ENCODE data around the gene MAPK8. TPM values are rescaled to one million over a fixed set of nuclear protein-coding genes. Genes with fewer than 3 reads are reported as not detected.

Gene MAPK8
- total RNA-seq, 1 experiment from 2014 or later, result 67.5 TPM

GRCh38 chr10:48292616-48293015 is 13.9 kb upstream of the MAPK8 start:
- Histone ChIP-seq H3K27ac (no peak overlapping the region), H3K9me2 (ENCODE audit: insufficient read depth) (no peaks in the 10 kb centered on the region), H3K9me3 (ENCODE audit: insufficient read depth, low read depth) (no peaks in the 10 kb centered on the region), H3F3A (ENCODE audit: insufficient read depth, low read depth) (peaks cover 4% of the 10 kb centered on the region; the same call in 1 of the 2 replicates), H3K4me1 (replicated peaks; ENCODE audit: insufficient read depth) (peaks cover 11% of the 10 kb centered on the region), H3K36me3 (ENCODE audit: low read depth) (no peaks in the 10 kb centered on the region), H3K4me2 (no peak overlapping the region), H2AFZ (no peak overlapping the region), H3K79me2 (ENCODE audit: low read depth) (no peaks in the 10 kb centered on the region), H3K27me3 (ENCODE audit: insufficient read depth, low read depth) (no peaks in the 10 kb centered on the region), H4K20me1 (ENCODE audit: insufficient read depth) (no peaks in the 10 kb centered on the region), H3K4me3 (no peak overlapping the region)
- no peak for DNase-seq
- ChIA-PET CTCF (no interaction called here), POLR2A (ENCODE audit: unreplicated experiment) (no interaction called here)
- TF ChIP-seq EZH2 (IDR thresholded peaks at IDR 0.05; ENCODE audit: low read depth), result no peak
- no peak for TF ChIP-seq CTCF (conservative IDR thresholded peaks at IDR 0.05)
- intact Hi-C loops (cut with micrococcal nuclease; ENCODE audit: unreplicated experiment), result no loop called here
- no TSS peak for BruUV-seq (replicated peaks)

GRCh38 chr10:48294431-48294830 is 12.0 kb upstream of the MAPK8 start:
- Histone ChIP-seq H3K4me3 (no peak overlapping the region), H3K9me3 (ENCODE audit: insufficient read depth, low read depth) (no peaks in the 10 kb centered on the region), H3K27ac (no peak overlapping the region), H3K4me2 (no peak overlapping the region), H3K79me2 (ENCODE audit: low read depth) (no peaks in the 10 kb centered on the region), H4K20me1 (ENCODE audit: insufficient read depth) (no peaks in the 10 kb centered on the region), H3K27me3 (ENCODE audit: insufficient read depth, low read depth) (no peaks in the 10 kb centered on the region), H3F3A (ENCODE audit: insufficient read depth, low read depth) (no peaks in the 10 kb centered on the region), H3K9me2 (ENCODE audit: insufficient read depth) (no peaks in the 10 kb centered on the region), H3K4me1 (replicated peaks; ENCODE audit: insufficient read depth) (no peaks in the 10 kb centered on the region), H3K36me3 (ENCODE audit: low read depth) (no peaks in the 10 kb centered on the region), H2AFZ (no peak overlapping the region)
- POLR2A ChIA-PET (ENCODE audit: unreplicated experiment), result no interaction called here
- no TSS peak for BruUV-seq (replicated peaks)
- CTCF ChIA-PET, result interaction anchor here (0.6 kb wide), 2 partner anchors 13 to 361 kb away, joined by 4 read pairs; no protein-coding TSS in a partner anchor
- DNase-seq, result no peak
- TF ChIP-seq EZH2 (IDR thresholded peaks at IDR 0.05; ENCODE audit: low read depth), result no peak
- TF ChIP-seq CTCF (conservative IDR thresholded peaks at IDR 0.05), result no peak
- intact Hi-C loops (cut with micrococcal nuclease; ENCODE audit: unreplicated experiment), result no loop called here

DNA sequence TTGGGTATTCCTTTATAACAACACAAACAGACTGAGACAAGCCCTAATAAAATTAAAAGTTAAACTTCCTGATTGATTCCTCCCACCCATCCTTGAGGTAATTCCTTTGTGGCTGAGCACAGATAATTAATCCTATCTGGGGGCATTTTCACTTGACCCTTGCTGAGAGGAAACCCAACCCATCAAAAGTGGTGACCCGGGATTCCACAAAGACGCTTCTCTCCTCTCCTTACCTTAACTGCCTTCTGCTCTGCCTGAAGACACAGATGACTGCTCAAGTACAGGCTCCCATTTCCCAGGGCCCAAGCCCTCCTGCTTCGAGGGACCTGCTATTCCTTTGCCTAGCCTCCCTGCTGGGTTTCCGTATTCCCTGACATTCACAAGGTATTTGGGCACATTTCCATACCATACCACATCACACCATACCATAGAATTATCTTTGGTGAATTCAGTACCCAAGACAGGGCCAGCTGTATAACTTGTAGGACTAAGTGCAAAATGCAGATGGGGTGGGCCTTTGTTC is 9.8 kb upstream of the MAPK8 start:
- Histone ChIP-seq H3K27ac (no peak overlapping the region), H3K4me2 (no peak overlapping the region), H3K27me3 (ENCODE audit: insufficient read depth, low read depth) (no peaks in the 10 kb centered on the region), H3K36me3 (ENCODE audit: low read depth) (no peaks in the 10 kb centered on the region), H2AFZ (no peak overlapping the region), H3F3A (ENCODE audit: insufficient read depth, low read depth) (no peaks in the 10 kb centered on the region), H3K79me2 (ENCODE audit: low read depth) (no peaks in the 10 kb centered on the region), H4K20me1 (ENCODE audit: insufficient read depth) (no peaks in the 10 kb centered on the region), H3K9me3 (ENCODE audit: insufficient read depth, low read depth) (no peaks in the 10 kb centered on the region), H3K4me1 (replicated peaks; ENCODE audit: insufficient read depth) (no peaks in the 10 kb centered on the region), H3K4me3 (no peak overlapping the region), H3K9me2 (ENCODE audit: insufficient read depth) (no peaks in the 10 kb centered on the region)
- intact Hi-C loops (cut with micrococcal nuclease; ENCODE audit: unreplicated experiment), result no loop called here
- ChIA-PET CTCF (no interaction called here), POLR2A (ENCODE audit: unreplicated experiment) (no interaction called here)
- TF ChIP-seq EZH2 (IDR thresholded peaks at IDR 0.05; ENCODE audit: low read depth) (no peak), CTCF (conservative IDR thresholded peaks at IDR 0.05) (no peak)
- DNase-seq, result no peak
- no TSS peak for BruUV-seq (replicated peaks)

Measured in PC-9 (cell line).